NCI-H187 treated with DMSO at 0.1 percent for 48 hours (cell line): Measurements from ENCODE around the gene DPP9.
"Not testable (repeated sequence)": the region's sequence is repeated elsewhere in the genome, so short reads cannot be mapped to it uniquely, and the experiment has no call there.

ENCODE experiments used
- DNase-seq: peaks from one replicate; lab custom pipeline; 2025; lab: John Stamatoyannopoulos, UW

DPP9 gene

DNA sequence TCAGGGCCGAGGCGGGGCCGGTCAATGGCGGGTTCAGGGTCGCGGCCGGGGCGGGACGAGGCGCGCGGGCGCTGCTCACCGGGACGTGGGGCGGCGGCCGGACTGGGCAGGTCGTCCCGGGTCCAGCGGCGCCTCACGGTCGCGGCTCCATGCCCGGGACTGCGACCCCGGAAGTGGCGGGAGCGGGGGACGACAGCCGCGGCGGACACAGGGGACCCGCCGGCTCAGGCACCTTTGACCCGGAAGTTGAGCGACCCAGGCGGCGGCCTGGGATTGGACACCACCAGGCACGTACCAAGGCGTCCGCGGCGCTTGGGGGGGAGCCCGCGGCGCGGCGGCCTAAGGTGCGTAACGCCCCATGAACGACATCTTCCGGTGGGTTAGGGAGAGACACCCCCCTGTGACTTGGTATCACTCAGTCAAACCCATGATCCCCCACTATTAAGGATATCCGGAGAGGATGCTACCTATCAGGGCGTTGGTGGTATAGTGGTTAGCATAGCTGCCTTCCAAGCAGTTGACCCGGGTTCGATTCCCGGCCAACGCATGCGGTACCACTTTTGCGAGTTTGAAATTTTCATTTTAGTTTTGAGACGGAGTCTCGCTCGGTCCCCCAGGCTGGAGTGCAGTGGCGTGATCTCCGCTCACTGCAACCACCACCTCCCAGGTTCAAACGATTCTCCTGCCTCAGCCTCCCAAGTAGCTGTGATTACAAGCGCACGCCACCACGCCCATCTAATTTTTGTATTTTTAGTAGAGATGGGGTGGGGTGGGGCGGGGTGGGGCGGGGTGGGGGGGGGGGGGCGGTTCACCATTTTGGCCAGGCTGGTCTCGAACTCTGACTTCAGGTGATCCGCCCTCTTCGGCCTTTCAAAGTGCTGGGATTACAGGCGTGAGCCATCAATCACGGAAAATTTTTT is at the start of gene DPP9:
TSS of gene DPP9 (minus strand) at position 248 of the 920 bp plus-strand sequence. CDS start 3,936 bp downstream, outside the sequence.
- DNase-seq: peak; percentile 95

DNA sequence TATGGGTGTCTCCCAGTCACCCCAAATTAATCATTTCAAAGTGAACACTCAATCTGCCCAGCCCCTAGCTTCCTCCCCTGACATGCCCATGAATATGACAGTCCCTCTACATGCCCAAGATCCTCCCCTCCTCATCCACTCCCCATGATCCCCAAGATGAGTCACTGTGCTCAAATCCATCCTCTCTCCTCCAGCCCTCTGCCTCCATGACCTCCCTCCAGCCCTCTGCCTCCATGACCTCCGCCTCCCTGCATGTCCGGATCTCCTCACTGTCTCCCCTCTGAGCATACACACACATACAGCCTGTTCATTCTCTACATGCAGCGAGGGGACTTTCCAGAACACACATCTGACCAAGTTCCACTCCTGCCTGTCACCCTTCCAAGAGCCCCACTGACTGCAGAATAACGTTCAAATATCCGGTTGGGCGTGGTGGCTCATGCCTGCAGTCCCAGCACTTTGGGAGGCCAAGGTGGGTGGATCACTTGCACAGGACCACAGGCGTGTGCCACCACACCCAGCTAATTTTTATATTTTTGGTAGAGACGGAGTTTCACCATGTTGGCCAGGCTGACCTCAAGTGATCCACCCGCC is 49.5 kb upstream of the DPP9 start:
- DNase-seq: no peak

DNA sequence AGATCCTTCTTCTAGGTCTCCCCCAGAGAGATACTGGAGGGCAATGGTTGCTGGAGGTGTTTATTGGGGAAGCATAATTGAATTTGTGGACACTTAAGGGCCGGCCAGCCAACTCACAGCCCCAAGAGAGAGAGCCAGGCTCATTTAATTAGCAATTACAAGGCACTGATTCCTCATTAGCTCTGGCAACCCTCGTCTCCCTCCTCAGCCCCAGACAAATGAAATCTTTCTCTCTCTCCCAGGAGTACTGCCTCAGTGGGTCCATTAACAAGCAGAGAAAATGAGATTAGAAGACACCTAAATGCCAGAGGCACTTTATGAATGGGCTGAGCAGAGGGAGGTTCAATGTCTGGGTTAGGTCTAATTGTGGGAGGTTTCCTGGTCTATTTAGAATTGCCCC is 48.9 kb upstream of the DPP9 start:
- no peak for DNase-seq

DNA sequence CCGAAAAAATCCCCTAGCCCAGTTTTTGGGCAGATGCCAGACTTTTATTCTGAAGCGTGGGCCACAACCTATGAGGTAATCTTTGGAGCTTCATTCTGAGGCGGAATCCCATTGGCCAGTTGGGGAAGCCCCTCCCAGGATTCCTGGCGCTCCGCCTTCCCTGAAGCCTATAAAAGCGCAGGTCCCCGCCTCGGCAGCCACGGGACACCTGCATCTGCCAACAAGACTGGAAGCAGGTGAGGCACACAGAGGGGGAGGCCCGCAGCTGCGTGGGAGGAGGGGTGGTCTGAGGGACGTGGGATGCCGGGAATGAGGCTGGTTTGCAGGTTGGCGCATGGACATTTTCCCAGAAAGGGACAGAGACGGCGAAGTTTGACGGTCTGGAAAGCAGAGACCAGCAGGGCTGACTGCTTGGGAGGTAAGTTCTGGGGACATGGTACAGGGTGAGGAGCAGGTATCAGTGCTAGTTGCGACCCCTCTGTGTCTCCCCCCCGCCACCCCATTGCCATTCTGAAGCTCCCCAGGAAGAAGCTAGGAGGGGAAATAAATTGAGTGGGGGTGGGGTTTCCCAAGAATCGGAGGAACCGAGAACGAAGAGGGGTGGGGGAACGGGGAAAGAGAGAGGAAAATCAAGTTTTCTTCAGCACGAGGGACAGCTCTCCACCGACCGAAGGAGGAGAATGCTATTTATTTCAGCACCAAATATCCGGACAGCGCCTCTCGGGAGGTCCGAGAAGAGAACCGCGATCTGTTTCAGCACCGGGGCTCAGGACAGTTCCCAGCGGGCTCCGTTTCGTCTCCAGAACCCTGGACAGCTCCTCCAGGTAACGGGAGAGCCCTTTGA is 45.5 kb upstream of the DPP9 start:
- DNase-seq: peak; percentile 80

DNA sequence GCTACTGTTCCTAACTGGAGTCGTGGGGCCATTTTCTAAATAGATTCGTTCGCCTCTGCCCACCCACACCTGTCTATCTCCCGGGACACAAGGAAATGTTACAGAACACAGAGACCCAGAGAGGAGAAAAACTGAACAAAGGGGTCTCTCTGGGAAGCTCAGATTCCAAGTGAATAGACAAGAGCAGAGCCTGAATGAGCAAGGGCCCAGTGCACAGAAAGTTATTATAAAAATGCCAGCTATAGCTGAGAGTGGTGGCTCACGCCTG is 40.7 kb upstream of the DPP9 start:
- no peak for DNase-seq

DNA sequence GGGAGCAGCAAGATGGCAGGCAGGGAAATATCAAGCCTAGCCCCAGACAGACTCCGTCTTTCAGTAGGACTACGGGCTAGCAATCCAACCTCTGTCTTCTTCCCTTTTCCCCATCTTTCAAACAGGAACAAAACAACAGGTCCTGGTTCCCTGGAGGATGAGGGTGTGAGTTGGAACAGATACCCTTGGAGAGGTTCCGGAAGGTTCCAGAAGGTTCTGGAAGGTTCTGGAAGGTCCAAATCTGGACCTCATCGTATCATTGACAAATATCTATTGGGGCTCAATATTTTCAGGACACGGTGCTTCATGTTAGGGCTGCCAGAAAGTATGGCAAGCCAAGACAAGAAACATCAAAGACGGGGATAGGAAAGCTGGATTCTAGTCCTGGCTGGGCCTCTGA is 39.4 kb upstream of the DPP9 start:
- no peak for DNase-seq

DNA sequence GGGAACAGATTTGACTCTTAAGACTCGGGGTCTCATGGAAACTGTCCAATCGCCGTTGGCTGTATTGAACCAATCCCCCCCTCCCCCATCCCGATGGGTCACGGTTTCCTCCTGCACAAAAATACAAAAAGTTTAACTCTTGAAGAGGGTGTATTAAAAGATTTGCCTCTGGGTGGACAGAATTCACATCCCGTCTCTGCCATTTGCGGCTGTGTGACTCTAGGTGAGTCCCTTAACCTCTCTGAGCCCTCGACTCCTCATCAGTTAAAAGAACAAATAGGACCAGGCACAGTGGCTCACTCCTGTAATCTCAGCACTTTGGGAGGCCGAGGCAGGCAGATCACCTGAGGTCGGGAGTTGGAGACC is 36.6 kb upstream of the DPP9 start:
- DNase-seq: no peak

DNA sequence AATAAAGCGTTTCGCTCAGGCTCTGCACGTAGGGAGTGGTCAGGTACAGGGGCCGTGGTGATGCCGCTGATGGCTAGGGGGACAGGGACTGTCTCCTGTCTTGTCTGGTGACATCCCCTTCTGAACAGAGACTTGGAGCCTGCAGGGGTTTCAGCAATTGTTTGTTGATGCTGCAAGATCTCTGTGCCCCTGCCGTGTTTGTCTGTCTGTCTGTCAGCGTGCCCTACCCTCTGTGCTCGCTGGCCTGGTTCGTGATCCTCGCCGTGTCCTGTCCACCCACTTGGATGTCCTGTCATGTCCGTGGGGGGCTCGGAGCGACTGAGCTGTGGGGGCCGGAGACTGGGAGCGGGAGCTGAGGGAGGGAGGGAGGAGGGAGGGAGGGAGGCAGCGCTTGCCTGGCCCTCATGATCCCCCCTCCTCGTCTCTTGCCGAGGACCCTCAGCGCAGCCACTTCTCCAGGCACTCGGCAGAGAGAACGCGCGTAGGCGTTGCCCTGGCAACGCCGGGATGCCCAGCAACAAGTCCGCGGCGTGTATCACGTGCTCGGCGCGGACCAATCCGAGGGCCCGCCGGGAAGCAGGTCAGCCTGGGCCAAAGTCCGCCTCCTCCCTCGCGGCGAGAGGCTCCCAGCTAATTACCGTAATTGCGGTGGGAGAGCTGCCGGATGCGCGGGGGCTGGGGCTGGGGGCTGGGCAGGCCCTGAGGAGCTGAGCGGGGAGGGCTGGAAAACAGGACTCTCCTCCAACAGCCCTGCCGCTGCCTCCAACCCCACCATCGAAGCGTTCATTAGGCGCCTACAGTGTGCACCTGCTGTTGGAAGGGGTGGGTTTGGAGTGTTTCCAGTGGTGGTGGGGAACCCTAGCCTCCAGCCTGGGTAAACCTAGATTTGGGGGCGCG is 36.0 kb upstream of the DPP9 start:
- DNase-seq: peak; percentile 76

DNA sequence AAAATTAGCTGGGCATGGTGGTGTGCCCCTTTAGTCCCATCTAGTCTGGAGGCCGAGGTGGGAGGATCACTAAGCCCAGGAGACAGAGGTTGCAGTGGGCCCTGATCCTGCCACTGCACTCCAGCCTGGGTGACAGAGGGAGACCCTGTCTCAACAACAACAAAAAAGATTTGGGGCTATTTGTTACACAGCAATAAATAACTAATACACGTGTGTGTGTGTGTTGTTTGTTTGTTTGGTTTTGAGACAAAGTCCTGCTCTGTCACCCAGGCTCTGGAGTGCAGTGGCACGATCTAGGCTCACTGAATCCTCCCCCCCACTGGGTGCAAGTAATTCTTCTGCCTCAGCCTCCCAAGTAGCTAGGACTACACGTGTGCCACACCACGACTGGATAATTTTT is 35.0 kb upstream of the DPP9 start:
- no peak for DNase-seq

DNA sequence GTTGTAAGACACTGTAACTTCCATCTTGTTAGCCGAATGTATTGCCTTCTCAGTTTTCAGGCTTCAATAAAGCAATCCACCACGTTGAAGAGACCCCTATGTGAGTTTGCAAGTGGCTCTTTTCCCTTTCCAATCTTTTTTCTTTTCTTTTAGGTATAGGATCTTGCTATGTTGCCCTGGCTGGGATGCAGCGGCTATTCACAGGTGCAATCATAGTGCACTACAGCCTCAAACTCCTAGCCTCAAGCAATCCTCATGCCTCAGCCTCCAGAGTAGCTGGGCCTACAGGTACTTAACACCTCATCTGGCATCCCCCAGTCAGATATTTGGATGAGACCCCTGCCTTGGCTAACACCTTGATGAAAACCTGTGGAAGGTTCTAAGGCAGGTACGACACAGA is 34.4 kb upstream of the DPP9 start:
- no peak for DNase-seq

DNA sequence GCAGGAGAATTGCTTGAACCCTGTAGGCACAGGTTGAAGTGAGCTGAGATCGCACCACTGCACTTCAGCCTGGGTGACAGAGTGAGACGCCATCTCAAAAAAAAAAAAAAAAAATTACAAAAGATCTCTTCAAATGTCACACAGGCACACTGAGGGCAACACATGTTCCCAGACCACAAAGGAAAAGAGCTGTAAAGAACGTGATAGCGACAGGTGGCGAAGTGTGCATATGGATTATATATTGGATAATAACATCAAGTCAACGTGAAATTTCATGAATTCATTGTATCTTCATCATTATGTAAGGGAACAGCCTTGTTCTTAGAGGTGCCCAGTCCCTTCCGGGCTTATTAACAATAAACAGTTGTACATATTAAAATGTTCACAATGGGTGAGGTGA is 31.8 kb upstream of the DPP9 start:
- DNase-seq: no peak

DNA sequence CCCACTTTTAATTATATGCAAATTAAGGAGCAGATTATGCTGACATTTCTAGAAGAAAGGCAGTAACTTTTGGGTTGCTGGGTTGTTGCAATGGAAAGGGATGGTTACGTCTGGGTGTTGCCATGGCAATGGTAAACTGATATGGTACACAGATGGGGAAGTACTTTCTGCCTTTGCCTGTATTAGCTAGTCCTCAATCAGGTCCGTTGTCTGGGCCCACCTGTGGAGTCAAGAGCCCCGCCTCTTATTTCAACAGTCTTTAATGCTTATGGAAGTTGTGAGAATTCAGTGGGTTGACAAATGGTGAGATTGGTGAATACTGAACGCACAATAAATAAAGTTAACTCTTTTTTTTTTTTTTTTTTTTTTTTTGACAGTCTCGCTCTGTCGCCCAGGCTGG is 30.6 kb upstream of the DPP9 start:
- DNase-seq: no peak

DNA sequence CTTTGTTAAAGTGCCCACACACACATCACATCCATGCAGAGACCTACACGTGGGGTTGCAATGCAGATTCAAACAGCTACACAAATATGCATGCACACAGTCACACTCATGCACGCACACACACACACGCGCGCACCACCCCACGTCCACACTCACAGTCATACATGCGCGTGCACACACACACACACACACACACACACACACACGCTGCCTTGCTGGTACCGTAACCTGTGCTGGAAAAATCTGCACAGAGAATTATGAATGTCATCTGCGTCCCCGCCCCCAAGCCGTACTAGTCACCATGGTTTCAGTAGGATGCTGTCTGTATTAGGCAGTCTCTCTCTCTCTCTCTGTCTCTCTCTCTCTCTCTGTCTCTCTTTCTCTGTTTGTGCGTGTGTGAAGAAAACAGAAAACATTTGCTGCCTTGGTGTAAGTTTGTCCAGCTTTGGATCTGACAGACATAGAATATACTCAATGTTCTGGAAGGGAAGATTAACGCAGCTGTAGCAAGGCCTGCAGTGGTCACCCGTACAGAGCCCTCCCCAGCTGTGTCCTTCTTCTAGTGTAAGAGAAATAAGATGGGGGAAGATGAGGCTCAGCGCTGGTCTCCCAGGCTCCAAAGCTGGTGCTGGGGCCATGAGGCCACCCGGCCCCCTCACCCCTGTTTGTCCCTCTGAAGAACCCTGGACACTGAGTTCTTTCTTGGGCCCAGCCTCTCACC is 26.4 kb upstream of the DPP9 start:
- no peak for DNase-seq

DNA sequence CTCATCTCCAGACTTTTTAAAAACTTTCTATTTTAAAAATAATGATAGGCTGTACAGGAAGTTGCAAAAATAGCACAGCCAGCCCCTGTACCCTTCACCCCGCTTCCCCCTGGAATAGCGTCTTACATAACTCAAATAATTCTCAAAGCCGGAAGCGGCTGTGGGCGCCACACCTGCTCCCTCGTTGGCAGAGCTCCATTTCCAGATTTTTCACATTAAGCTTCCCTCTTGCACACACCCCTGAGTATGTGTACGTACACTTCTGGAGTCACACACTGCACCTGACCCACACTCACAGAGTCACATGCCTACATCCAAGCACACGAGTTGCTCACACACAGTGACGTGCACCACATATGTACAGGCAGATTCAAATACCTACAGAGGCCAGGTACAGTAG is 24.9 kb upstream of the DPP9 start:
- no peak for DNase-seq

DNA sequence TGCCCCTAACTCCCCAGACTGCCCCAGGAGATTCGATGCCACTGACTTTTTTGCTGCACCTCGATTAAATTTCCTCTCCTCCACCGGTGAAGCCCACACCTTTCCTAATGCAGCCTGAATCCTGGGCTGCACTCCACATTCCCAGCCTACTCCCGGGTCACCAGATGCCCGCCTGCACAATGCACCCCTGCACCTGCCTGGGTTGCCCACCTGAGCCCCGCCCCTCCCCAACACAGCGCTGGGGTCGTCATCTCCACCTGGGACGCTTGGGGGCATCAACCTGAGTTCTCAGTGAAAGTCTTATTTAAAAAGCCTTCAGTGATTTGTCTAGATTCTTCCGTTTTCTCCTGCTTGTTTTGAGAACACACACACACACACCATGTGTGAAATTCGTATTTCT is 24.5 kb upstream of the DPP9 start:
- DNase-seq: no peak

DNA sequence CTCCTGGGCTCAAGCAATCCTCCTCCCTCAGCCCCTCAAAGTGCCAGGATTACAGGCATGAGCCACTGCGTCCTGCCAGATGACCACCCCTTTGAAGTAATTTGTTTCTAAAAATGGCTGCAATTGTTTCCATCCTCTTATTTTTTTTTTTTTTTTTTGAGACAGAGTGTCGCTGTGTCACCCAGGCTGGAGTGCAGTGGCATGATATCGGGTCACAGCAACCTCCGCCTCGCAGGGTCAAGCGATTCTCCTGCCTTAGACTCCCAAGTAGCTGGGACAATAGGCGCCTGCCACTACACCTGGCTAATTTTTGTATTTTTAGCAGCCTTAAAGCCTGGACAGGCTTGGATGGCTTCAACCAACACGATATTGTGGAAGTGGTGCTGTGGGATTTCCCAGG is 22.3 kb upstream of the DPP9 start:
- DNase-seq: no peak

DNA sequence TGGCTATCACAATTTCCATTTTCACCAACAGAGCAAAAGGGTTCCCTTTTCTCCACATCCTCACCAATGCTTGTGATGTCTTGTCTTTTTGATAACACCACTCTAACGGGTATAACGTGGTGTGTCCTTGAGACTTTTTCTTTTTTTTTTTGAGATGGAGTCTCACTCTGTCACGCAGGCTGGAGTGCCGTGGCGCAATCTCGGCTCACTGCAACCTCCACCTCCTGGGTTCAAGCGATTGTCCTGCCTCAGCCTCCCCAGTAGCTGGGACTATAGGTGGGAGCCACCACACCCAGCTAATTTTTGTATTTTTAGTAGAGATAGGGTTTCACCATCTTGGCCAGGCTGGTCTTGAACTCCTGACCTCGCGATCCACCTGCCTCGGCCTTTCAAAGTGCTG is 21.5 kb upstream of the DPP9 start:
- not testable (repeated sequence) for DNase-seq

DNA sequence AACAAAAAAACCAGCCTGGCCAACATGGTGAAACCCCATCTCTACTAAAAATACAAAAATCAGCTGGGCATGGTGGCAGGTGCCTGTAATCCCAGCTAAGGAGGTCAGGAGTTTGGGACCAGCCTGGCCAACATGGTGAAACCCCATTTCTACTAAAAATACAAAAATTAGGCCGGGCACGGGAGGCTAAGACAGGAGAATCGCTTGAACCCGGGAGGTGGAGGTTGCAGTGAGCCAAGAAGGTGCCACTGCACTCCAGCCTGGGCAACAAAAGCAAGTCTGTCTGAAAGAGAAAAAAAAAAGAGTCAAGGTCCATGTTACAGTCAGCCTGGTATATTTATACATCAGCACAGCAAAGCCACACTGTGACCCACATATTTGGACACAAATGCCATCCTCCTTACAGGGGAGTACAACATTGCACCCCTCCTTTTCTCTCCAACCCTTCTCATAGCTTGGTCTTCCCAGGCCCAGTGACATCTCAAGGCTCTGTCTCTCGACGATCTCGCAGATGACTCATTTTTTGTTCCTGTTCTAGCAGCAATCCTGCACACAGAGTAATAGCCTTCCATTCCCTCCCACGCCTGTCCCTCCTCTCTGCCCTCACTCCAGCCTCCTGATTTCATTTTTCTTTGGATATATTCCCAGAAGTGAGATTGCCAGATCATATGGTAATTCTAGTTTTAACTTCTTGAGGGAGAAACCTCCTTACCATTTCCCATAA is 21.0 kb upstream of the DPP9 start:
- DNase-seq: no peak

DNA sequence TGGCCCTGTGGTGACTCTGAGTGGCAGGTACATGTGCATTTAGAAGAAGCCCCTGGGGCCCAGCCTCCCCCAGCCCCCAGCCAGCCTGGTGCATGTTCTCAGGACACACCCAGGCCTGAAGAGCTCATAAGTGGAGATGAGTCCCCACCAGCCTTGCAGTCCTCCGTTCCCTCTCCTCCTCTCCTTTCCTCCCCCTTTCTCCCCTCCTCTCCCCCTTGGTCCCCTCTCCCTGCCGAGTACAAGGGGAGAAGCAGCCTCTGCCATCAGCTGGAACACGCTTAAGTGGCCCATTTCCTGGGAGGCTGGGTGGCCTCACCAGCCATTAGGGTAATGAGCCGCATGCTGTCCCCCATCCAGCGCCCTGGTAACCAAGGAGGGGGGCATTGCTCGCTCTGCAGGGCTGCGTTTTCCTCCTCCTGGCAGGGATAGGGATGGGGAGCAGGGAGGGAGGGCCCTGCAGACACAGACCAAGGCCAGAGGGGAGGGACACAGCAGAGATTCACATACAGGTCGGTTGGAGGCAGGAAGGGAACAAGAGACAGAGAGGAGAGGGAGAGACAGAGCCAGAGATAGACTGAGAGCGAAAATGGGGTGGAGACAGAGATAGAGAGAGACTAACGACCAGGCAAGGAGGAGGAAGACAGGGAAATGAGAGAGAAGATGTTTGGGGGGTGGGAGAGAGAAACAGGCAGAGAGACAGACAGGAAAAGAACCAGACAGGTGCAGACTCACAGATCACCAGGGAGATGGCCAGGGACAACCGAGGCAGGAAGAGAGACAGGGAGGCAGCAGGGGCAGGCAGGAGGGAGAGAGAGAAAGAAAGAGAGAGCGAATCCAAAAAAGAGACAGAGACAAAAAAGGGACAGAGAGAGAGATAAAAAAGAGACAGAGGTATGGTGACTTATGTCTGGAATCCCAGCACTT is 19.3 kb upstream of the DPP9 start:
- peak; percentile 93 for DNase-seq

DNA sequence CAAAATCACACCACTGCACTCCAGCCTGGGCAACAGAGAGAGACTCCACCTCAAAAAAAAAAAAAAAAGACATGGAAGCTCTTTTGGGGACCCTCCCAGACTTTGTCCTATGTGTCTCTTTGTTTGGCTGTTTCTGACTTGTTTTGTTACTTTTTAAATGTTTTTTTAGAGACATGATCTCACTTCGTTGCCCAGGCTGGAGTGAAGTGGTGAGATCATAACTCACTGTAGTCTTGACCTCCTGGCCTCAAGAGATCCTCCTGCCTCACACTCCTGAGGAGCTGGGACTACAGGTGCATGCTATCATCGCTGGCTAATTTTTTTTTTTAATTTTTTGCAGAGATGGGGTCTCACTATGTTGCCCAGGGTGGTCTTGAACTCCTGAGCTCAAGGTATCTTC is 16.4 kb upstream of the DPP9 start:
- DNase-seq: no peak
